HG03159 (cell line): ENCODE measurements around the gene TSPAN6.

Experiments used
- ATAC-seq: cut with Tn5 transposase; IDR thresholded peaks from one replicate; pipeline ENCODE4 v1.9.1; 2021; ENCODE audit warnings: mild to moderate bottlenecking, moderate library complexity; ENCODE audit not compliant: unreplicated experiment

The TSPAN6 gene

DNA sequence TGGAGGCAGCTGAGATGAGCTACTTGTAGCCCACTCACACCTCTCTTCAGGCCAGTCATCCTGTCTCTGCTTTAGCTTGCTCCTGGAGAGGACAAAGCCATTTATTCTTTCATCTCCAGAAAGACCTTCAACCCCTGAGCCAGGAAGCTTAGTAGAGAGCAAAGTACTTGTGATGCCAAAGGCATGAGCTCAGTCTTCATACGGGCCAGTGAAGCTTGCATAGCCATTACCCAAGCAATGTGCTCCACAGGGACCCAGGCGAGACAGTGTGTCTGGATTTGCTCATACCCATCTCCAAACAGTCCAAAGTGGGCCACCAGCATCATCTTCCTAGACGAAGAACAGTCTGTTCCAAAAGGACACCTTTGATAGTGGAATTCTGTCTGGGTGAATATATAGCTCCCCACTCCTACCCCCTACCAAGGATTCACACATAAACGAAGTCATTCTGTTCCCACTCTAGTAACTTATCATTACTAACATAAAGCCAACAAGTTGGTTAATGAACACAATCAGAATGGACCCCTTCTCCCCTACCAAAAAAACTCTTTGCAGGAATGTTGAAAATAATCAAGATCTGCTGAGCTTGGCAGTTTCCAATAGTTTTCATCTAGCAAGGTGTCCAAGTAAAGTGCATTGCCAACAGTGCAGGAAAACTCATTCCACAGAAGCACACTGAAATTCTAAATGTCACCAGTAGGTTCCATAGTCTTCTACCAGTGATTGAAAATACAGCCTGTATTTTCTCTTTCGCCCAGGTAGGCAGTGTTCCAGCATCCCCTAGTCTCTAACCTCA, 45.2 kb downstream of the TSPAN6 start:
- no peak for ATAC-seq

DNA sequence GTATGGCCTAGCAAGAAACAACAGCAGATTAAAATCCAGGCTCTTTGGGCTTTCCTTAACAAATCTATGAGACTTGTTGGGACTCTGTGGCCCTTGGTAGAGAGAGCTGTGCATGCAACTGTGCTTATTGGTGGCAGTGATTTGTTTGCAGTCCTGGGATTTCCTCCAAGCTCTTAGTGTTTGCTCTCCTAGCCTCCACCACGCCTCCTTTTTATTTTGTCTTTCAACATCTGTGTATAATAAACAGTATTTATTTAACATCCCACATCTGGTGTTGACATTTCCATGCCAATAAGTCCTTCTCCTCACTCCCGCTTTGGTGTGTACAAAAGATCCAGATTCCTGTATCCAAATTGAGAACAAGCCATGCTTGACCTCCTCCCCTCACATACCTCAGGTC, 48.7 kb downstream of the TSPAN6 start:
- no peak for ATAC-seq

GRCh38 chrX:100586747-100587146, 49.9 kb downstream of the TSPAN6 start:
- no peak for ATAC-seq

- ATAC-seq, result no peak
These were observed 52.0 kb downstream of the TSPAN6 start, which contains the start of gene TNMD for GRCh38 chrX:100584611-100585010. TNMD (plus strand) TSS chrX:100584936; CDS start chrX:100585019, 83 bp downstream.
